Erythroblast (primary cell): ENCODE measurements around the gene TBC1D26.
"Not testable (repeated sequence)": the region's sequence is repeated elsewhere in the genome, so short reads cannot be mapped to it uniquely, and the experiment has no call there.

Source experiments
- GATA1 ChIP-seq: IDR thresholded peaks from 2 replicates; pipeline ENCODE4 v1.6.1; 2011; ENCODE audit warnings: low read depth, mild to moderate bottlenecking, control low read depth, low read length, moderate library complexity
- POLR2A ChIP-seq: IDR thresholded peaks from 2 replicates; pipeline ENCODE4 v1.6.1; 2011; ENCODE audit warnings: mild to moderate bottlenecking, low read length

GRCh38 chr17:15683135-15683534, 48.9 kb upstream of the TBC1D26 start:
- not testable (repeated sequence) for TF ChIP-seq POLR2A, GATA1
